ENCODE measurements around the gene TWNK.

GRCh38 chr10:100988166-100988565 is 823 bp downstream of the TWNK start:
- TF ChIP-seq CTCF (IDR thresholded peaks at IDR 0.05) (no peak), POLR2A (IDR thresholded peaks at IDR 0.05) (no peak)
